GM12878 (cell line): ENCODE data around the gene NBEAL1. TPM values are rescaled to one million over a fixed set of nuclear protein-coding genes. Genes with fewer than 3 reads are reported as not detected.

Source experiments
- ATAC-seq: fragments of 200-7000 bp; cut with Tn5 transposase; 3 replicates; pipeline ENCODE4 v1.9.1; 2020; ENCODE audit warnings: mild to moderate bottlenecking, moderate library complexity
- BruUV-seq: library from RNA; stranded (reverse); fragments of 400-500 nt; replicated peaks from 2 replicates; lab custom pipeline; 2021; lab: Mats Ljungman, UMichigan
- CTCF ChIA-PET: fragments of 300-600 bp; sonication (Branson Sonifier 250); formaldehyde crosslinking; extraction: SDS; loops from one replicate; lab custom pipeline; 2021; ENCODE audit warnings: inconsistent platforms; lab: Yijun Ruan, JAX
- POLR2A ChIA-PET: fragments of 350-600 bp; formaldehyde crosslinking; extraction: SDS; loops from one replicate; lab custom pipeline; 2021; ENCODE audit warnings: inconsistent platforms; lab: Charles Lee
- RAD21 ChIA-PET: fragments of 300-600 bp; sonication (Branson Sonifier 250); formaldehyde crosslinking; loops from one replicate; lab custom pipeline; 2023; ENCODE audit warnings: antibody characterized with exemption; ENCODE audit not compliant: unreplicated experiment; lab: Charles Lee
- SMC1A ChIA-PET: fragments of 300-600 bp; sonication (Branson Sonifier 250); formaldehyde crosslinking; loops from one replicate; lab custom pipeline; 2023; ENCODE audit not compliant: unreplicated experiment, uncharacterized antibody; lab: Charles Lee
- DNase-seq: peaks from one replicate; pipeline ENCODE4 v3.0.0-alpha.2; 2011; ENCODE audit warnings: low read depth, low spot score
- FAIRE-seq: peaks from 3 replicates; lab custom pipeline; 2011; peaks lifted over from hg19 to GRCh38; lab: Jason Lieb, UNC
- H2AFZ ChIP-seq: 2 replicates; pipeline ENCODE4 v1.6.0; 2011; ENCODE audit warnings: low read depth, low read length, control low read depth; ENCODE audit not compliant: control insufficient read depth
- H3K27ac ChIP-seq: 2 replicates; pipeline ENCODE4 v1.5.1; 2011; ENCODE audit warnings: control low read depth; ENCODE audit not compliant: control insufficient read depth, insufficient read depth
- H3K27me3 ChIP-seq, 2 experiments: replicated peaks in 1 of 2; 2 replicates each; pipeline versions ENCODE4 v1.6.0 to v1.6.1; 2011; ENCODE audit warnings: low read length in 1 of 2; ENCODE audit not compliant: control insufficient read depth in 2 of 2, insufficient read depth in 2 of 2
- H3K36me3 ChIP-seq, 2 experiments: 2 replicates each; pipeline ENCODE4 v1.5.1; 2011; ENCODE audit warnings: low read length in 1 of 2; ENCODE audit not compliant: control insufficient read depth in 2 of 2, insufficient read depth in 2 of 2
- H3K4me1 ChIP-seq: 2 replicates; pipeline ENCODE4 v1.6.1; 2011; ENCODE audit warnings: mild to moderate bottlenecking, low read length, moderate library complexity, mixed read lengths; ENCODE audit not compliant: control insufficient read depth, insufficient read depth
- H3K4me2 ChIP-seq: 2 replicates; pipeline ENCODE4 v1.6.0; 2011; ENCODE audit warnings: control low read depth; ENCODE audit not compliant: control insufficient read depth, insufficient read depth
- H3K4me3 ChIP-seq: fragments of 200-600 bp; sonication (generic); 2 replicates; pipeline ENCODE4 v1.5.1; 2016
- H3K79me2 ChIP-seq: 2 replicates; pipeline ENCODE4 v1.6.0; 2011; ENCODE audit warnings: low read length; ENCODE audit not compliant: control insufficient read depth, insufficient read depth
- H3K9ac ChIP-seq: 2 replicates; pipeline ENCODE4 v1.8.0; 2011; ENCODE audit warnings: low read length, control low read depth, mixed read lengths; ENCODE audit not compliant: control insufficient read depth, insufficient read depth
- H3K9me3 ChIP-seq: replicated peaks from 3 replicates; pipeline ENCODE4 v1.5.1; 2011; ENCODE audit warnings: mild to moderate bottlenecking, low read length; ENCODE audit not compliant: control insufficient read depth, insufficient read depth
- H4K20me1 ChIP-seq: 2 replicates; pipeline ENCODE4 v1.6.0; 2011; ENCODE audit not compliant: control insufficient read depth, insufficient read depth
- FOS ChIP-seq: IDR thresholded peaks from 3 replicates; pipeline ENCODE4 v1.6.1; 2011; ENCODE audit warnings: borderline replicate concordance; ENCODE audit not compliant: insufficient read length; ENCODE audit errors: extremely low read depth
- HDAC6 ChIP-seq: fragments of 200-600 bp; sonication (generic); IDR thresholded peaks from one replicate; pipeline ENCODE4 v1.8.0; 2017; ENCODE audit warnings: antibody characterized with exemption; ENCODE audit not compliant: unreplicated experiment
- NFYA ChIP-seq: IDR thresholded peaks from 2 replicates; pipeline ENCODE4 v1.6.1; 2011; ENCODE audit warnings: low read depth, mild to moderate bottlenecking, low read length, improper control_type of control experiment, borderline replicate concordance
- STAT3 ChIP-seq: IDR thresholded peaks from 2 replicates; pipeline ENCODE4 v1.6.1; 2011; ENCODE audit warnings: low read depth, low read length, improper control_type of control experiment
- TBL1XR1 ChIP-seq: IDR thresholded peaks from 2 replicates; pipeline ENCODE4 v1.6.1; 2012; ENCODE audit warnings: low read depth, low read length, improper control_type of control experiment
- WGBS: methylation state at CpG from one replicate; pipeline ENCODE4 v1.1.6; 2016; ENCODE audit warnings: low lambda C conversion rate; ENCODE audit not compliant: insufficient replicate concordance, insufficient coverage; ENCODE audit errors: missing lambda C conversion rate; 5-methylcytosine and 5-hydroxymethylcytosine counted together
- in situ Hi-C: fragments of 300-500 bp; cut with MboI; formaldehyde crosslinking; loops from 9 replicates; pipeline ENCODE4 v1.14.3; 2018; ENCODE audit warnings: mixed read lengths
- intact Hi-C: fragments of 100-400 bp; cut with micrococcal nuclease; formaldehyde crosslinking; loops from one replicate; pipeline ENCODE4 v1.14.2; 2022; ENCODE audit not compliant: unreplicated experiment
- polyA plus RNA-seq, 11 experiments: library from polyadenylated mRNA; depleted of rRNA in 4 of 11; unstranded in 6 of 11; stranded (reverse) in 5 of 11; fragments of >200 nt; fragmentation: Nextera tagmentation in 4 of 11; fragmentation: Illumina TruSeq in 1 of 11; extraction: Ambion mirVana in 4 of 11; extraction: Trizol in 1 of 11; gene quantifications; 1 replicate in 1 of 11; 2 replicates in 10 of 11; pipeline versions ENCODE4 v1.2.1 to v1.2.3, GENCODE V29; 2011 to 2016; ENCODE audit warnings: inconsistent platforms in 2 of 11, missing spikeins in 2 of 11, low read depth in 1 of 11
- total RNA-seq, 4 experiments: library from RNA; depleted of rRNA in 3 of 4; stranded (reverse); fragments of >200 nt in 3 of 4; fragmentation: Illumina TruSeq in 1 of 4; extraction: Trizol in 1 of 4; gene quantifications; 2 replicates each; pipeline versions ENCODE4 v1.2.1 to v1.2.3, GENCODE V29; 2013 to 2021
- TF ChIP-seq, protein P1 (sequence below): IDR thresholded peaks from 2 replicates; pipeline ENCODE4 v1.6.1; 2011; ENCODE audit warnings: borderline replicate concordance, low read depth, mild to moderate bottlenecking, moderate library complexity, mixed read lengths, low read length; ENCODE audit not compliant: insufficient read depth; ENCODE audit errors: extremely low read length
- TF ChIP-seq, protein P2 (sequence below): IDR thresholded peaks from 2 replicates; pipeline ENCODE4 v1.6.1; 2011; ENCODE audit warnings: borderline replicate concordance, low read depth, mild to moderate bottlenecking, moderate library complexity, low read length; ENCODE audit not compliant: insufficient read depth, poor library complexity, severe bottlenecking
- TF ChIP-seq, protein P3 (sequence below): fragments of 450-650 bp; formaldehyde crosslinking; IDR thresholded peaks from 2 replicates; pipeline ENCODE4 v1.5.0; 2022; ENCODE audit warnings: mild to moderate bottlenecking, missing genetic modification characterization

Gene NBEAL1
- total and polyA plus RNA-seq, 10 of the 15 experiments (the other 5 are each of a cell fraction or from before 2014, with no cell fraction given), result 1.9 to 16.1 (median 7.2) TPM

DNA sequence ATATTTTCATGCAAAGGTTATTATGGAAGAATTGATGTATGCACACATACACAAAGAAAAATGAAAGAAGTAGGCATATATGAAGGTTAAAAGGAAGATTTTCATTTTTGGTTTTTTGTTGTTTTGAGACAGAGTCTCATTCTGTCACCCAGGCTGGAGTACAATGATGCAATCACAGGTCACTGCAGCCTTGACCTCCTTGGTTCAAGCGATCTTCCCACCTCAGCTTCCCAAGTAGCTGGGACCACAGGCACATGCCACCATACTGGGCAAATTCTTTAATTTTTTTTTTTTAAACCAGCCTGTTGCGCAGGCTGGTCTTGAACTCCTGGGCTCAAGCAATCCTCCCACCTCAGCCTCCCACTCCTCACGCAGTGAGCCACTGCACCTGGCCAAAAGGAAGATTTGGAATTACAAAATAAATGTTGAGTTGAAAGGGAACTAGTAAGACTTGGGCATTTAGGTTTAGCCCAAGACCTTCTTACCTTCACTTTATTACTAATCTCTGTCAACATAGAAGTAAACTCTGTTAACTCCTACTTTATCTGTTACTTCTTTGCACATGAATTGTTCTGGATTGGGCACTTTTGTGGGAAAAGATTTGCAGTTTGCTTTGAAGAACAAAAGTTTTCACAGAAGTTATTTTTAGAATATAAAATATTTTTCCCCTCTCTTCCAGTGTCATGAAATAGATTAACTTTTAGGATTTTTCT is 31.7 kb upstream of the NBEAL1 start:
- H2AFZ ChIP-seq, result no peak overlapping the region
- CTCF ChIA-PET, result interaction anchor here (0.6 kb wide), 1 partner anchor 16 kb away, joined by 3 read pairs; no protein-coding TSS in a partner anchor
- WGBS, result 97% methylated on average over 3 of the region's 3 CpGs
- RAD21 ChIA-PET, result no interaction called here
- FAIRE-seq, result no peak
- no peak overlapping the region for H3K9ac ChIP-seq
- intact Hi-C loops, result no loop called here
- no peaks in the 10 kb centered on the region for H3K36me3 ChIP-seq
- no peaks in the 10 kb centered on the region for H4K20me1 ChIP-seq
- no peak for TF ChIP-seq FOS
- H3K4me2 ChIP-seq, result no peak overlapping the region
- H3K9me3 ChIP-seq, result no peaks in the 10 kb centered on the region
- ATAC-seq, result no peak
- POLR2A ChIA-PET, result interaction anchor here (0.5 kb wide), 1 partner anchor 1624 kb away, joined by 4 read pairs; no protein-coding TSS in a partner anchor
- in situ Hi-C loops, result no loop called here
- H3K4me3 ChIP-seq, result no peak overlapping the region
- H3K4me1 ChIP-seq, result no peaks in the 10 kb centered on the region
- H3K27me3 ChIP-seq, result no peaks in the 10 kb centered on the region
- SMC1A ChIA-PET, result interaction anchor here (0.9 kb wide), 2 partner anchors 12 to 18 kb away, joined by 3 to 4 read pairs; no protein-coding TSS in a partner anchor
- no peaks in the 10 kb centered on the region for H3K79me2 ChIP-seq
- no peak for DNase-seq
- no TSS peak for BruUV-seq
- H3K27ac ChIP-seq, result no peak overlapping the region

DNA sequence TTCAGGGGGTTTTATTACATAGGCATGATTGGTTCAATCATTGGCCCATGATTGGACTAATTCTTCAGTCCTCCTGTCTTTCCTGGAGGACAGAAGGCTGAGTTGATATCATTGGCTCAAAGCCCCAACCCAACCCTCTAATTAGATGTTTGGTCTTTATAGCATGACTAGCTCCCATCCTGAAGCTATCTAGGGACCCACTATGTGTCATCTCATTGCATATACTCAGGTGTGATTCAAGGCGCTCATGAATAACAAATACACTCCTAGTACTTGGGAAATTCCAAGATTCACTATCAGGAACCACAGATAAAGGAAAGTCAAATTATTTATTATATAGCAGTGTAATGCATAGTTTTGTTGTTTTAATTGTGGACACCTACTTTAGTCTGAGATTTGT is 24.9 kb upstream of the NBEAL1 start:
- H3K79me2 ChIP-seq, result no peaks in the 10 kb centered on the region
- intact Hi-C loops, result no loop called here
- TF ChIP-seq, protein P1, sequence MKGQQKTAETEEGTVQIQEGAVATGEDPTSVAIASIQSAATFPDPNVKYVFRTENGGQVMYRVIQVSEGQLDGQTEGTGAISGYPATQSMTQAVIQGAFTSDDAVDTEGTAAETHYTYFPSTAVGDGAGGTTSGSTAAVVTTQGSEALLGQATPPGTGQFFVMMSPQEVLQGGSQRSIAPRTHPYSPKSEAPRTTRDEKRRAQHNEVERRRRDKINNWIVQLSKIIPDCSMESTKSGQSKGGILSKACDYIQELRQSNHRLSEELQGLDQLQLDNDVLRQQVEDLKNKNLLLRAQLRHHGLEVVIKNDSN, result no peak
- TF ChIP-seq STAT3 (no peak), HDAC6 (no peak), TBL1XR1 (no peak), NFYA (no peak)
- TF ChIP-seq, protein P2, sequence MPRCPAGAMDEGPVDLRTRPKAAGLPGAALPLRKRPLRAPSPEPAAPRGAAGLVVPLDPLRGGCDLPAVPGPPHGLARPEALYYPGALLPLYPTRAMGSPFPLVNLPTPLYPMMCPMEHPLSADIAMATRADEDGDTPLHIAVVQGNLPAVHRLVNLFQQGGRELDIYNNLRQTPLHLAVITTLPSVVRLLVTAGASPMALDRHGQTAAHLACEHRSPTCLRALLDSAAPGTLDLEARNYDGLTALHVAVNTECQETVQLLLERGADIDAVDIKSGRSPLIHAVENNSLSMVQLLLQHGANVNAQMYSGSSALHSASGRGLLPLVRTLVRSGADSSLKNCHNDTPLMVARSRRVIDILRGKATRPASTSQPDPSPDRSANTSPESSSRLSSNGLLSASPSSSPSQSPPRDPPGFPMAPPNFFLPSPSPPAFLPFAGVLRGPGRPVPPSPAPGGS, result no peak
- TF ChIP-seq, protein P3, sequence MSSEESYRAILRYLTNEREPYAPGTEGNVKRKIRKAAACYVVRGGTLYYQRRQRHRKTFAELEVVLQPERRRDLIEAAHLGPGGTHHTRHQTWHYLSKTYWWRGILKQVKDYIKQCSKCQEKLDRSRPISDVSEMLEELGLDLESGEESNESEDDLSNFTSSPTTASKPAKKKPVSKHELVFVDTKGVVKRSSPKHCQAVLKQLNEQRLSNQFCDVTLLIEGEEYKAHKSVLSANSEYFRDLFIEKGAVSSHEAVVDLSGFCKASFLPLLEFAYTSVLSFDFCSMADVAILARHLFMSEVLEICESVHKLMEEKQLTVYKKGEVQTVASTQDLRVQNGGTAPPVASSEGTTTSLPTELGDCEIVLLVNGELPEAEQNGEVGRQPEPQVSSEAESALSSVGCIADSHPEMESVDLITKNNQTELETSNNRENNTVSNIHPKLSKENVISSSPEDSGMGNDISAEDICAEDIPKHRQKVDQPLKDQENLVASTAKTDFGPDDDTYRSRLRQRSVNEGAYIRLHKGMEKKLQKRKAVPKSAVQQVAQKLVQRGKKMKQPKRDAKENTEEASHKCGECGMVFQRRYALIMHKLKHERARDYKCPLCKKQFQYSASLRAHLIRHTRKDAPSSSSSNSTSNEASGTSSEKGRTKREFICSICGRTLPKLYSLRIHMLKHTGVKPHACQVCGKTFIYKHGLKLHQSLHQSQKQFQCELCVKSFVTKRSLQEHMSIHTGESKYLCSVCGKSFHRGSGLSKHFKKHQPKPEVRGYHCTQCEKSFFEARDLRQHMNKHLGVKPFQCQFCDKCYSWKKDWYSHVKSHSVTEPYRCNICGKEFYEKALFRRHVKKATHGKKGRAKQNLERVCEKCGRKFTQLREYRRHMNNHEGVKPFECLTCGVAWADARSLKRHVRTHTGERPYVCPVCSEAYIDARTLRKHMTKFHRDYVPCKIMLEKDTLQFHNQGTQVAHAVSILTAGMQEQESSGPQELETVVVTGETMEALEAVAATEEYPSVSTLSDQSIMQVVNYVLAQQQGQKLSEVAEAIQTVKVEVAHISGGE, result no peak

More for the DNA sequence above, 24.9 kb upstream of the NBEAL1 start:
- 100% methylated on average over 1 of the region's 1 CpG for WGBS
- H3K36me3 ChIP-seq, result no peaks in the 10 kb centered on the region
- H3K4me3 ChIP-seq, result no peak overlapping the region
- H3K9ac ChIP-seq, result no peak overlapping the region
- ChIA-PET SMC1A (no interaction called here), RAD21 (no interaction called here), CTCF (interaction anchor here (1.3 kb wide), 1 partner anchor 11 kb away, joined by 4 read pairs; no protein-coding TSS in a partner anchor), POLR2A (interaction anchor here (0.6 kb wide), 1 partner anchor 62 kb away, joined by 3 read pairs; no protein-coding TSS in a partner anchor)
- H4K20me1 ChIP-seq, result no peaks in the 10 kb centered on the region
- DNase-seq, result no peak
- no peaks in the 10 kb centered on the region for H3K9me3 ChIP-seq
- no peak overlapping the region for H3K4me2 ChIP-seq
- no TSS peak for BruUV-seq
- ATAC-seq, result no peak
- in situ Hi-C loops, result no loop called here
- H2AFZ ChIP-seq, result no peak overlapping the region
- no peak overlapping the region for H3K27ac ChIP-seq
- no peaks in the 10 kb centered on the region for H3K27me3 ChIP-seq
- no peaks in the 10 kb centered on the region for H3K4me1 ChIP-seq
- no peak for FAIRE-seq
